ENCODE results near the gene MUC2. TPM values are rescaled to one million over a fixed set of nuclear protein-coding genes. Genes with fewer than 3 reads are reported as not detected.

Gene MUC2
- total and polyA plus RNA-seq, 2 of the 4 experiments (the other 2 are of a cell fraction) = not detected

DNA sequence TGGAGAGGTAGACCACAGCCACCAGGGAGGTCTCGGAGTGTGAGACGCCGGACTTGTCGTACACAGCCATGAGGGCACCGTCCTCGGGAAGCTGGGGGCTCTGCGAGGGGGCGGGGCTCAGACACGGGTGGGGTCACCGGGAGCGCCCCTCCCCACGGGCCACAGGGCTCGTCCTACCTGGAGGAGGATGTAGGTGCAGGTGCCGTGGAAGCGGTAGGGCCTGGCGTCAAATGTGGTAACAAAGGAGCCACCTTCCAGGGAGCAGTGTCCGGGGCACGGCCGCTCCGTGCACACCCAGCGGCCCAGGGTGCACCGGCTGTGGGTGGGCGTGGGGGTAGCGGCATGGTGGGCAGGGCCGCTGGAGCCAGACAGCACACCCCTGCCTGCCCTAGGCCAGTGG is 45.6 kb upstream of the MUC2 start:
- no peaks in the 10 kb centered on the region for H3K9me3 ChIP-seq (ENCODE audit: control insufficient read depth, insufficient read depth, low read length)
- no peak overlapping the region for H4K5ac ChIP-seq (ENCODE audit: low read depth, low read length)
- ChIA-PET POLR2A (ENCODE audit: unreplicated experiment) (no interaction called here), CTCF (no interaction called here)
- no peaks in the 10 kb centered on the region for H3K27me3 ChIP-seq (ENCODE audit: control insufficient read depth, insufficient read depth, low read length)
- dilution Hi-C loops (cut with HindIII; ENCODE audit: low sequenced_read_pairs, unreplicated experiment) (no loop called here), in situ Hi-C loops (cut with MboI; ENCODE audit: low sequenced_read_pairs) (no loop called here), intact Hi-C loops (cut with micrococcal nuclease) (no loop called here)
- H3K9ac ChIP-seq (ENCODE audit: low read depth, low read length) = no peak overlapping the region
- no peaks in the 10 kb centered on the region for H3K36me3 ChIP-seq (ENCODE audit: control insufficient read depth, insufficient read depth, low read length)
- H2BK5ac ChIP-seq (ENCODE audit: low read depth, low read length, poor library complexity, severe bottlenecking) = no peak overlapping the region
- H3K27ac ChIP-seq (ENCODE audit: insufficient read depth, low read length) = no peak overlapping the region
- no peak overlapping the region for H4K91ac ChIP-seq (ENCODE audit: insufficient read depth, low read depth, low read length)
- no peaks in the 10 kb centered on the region for H3K79me1 ChIP-seq (ENCODE audit: low read depth in 1 of 2, low read length in 2 of 2)
- no peak overlapping the region for H2AK5ac ChIP-seq (ENCODE audit: low read depth, low read length)
- no peak overlapping the region for H3K18ac ChIP-seq (ENCODE audit: low read depth, low read length)
- no peaks in the 10 kb centered on the region for H3K4me1 ChIP-seq (ENCODE audit: control insufficient read depth, insufficient read depth, low read length)
- no TSS peak for BruUV-seq (replicated peaks)
- H3K4ac ChIP-seq (ENCODE audit: low read depth, low read length) = no peak overlapping the region
- H2AK9ac ChIP-seq (replicated peaks; ENCODE audit: low read depth, low read length, poor library complexity) = no peak overlapping the region
- H3K56ac ChIP-seq (ENCODE audit: extremely low read depth, insufficient read depth, low read length) = no peak overlapping the region
- no peak overlapping the region for H3K23ac ChIP-seq (ENCODE audit: low read depth, low read length)
- no peak overlapping the region for H2BK15ac ChIP-seq (ENCODE audit: low read depth, low read length)
- H2BK20ac ChIP-seq (ENCODE audit: low read depth, low read length) = no peak overlapping the region
- H3K4me2 ChIP-seq (ENCODE audit: low read depth, low read length) = no peak overlapping the region
- TF ChIP-seq POLR2A (IDR thresholded peaks at IDR 0.05; ENCODE audit: low read depth, low read length) (no peak), RAD21 (IDR thresholded peaks at IDR 0.05; ENCODE audit: low read length) (no peak), MAFK (IDR thresholded peaks at IDR 0.05; ENCODE audit: low read depth, low read length) (no peak), CHD1 (IDR thresholded peaks at IDR 0.05; ENCODE audit: low read depth, low read length) (no peak), RCOR1 (IDR thresholded peaks at IDR 0.05; ENCODE audit: insufficient replicate concordance, low read length) (no peak), FOS (IDR thresholded peaks at IDR 0.05; ENCODE audit: low read depth, low read length) (no peak), SMC3 (IDR thresholded peaks at IDR 0.05; ENCODE audit: low read depth, low read length) (no peak), MXI1 (IDR thresholded peaks at IDR 0.05; ENCODE audit: borderline replicate concordance, low read depth, low read length) (no peak), RFX5 (IDR thresholded peaks at IDR 0.05; ENCODE audit: low read depth, low read length) (no peak)
- TF ChIP-seq, protein P1, sequence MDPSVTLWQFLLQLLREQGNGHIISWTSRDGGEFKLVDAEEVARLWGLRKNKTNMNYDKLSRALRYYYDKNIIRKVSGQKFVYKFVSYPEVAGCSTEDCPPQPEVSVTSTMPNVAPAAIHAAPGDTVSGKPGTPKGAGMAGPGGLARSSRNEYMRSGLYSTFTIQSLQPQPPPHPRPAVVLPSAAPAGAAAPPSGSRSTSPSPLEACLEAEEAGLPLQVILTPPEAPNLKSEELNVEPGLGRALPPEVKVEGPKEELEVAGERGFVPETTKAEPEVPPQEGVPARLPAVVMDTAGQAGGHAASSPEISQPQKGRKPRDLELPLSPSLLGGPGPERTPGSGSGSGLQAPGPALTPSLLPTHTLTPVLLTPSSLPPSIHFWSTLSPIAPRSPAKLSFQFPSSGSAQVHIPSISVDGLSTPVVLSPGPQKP (IDR thresholded peaks at IDR 0.05; ENCODE audit: borderline replicate concordance, low read depth, low read length) = no peak
- TF ChIP-seq, protein P2, sequence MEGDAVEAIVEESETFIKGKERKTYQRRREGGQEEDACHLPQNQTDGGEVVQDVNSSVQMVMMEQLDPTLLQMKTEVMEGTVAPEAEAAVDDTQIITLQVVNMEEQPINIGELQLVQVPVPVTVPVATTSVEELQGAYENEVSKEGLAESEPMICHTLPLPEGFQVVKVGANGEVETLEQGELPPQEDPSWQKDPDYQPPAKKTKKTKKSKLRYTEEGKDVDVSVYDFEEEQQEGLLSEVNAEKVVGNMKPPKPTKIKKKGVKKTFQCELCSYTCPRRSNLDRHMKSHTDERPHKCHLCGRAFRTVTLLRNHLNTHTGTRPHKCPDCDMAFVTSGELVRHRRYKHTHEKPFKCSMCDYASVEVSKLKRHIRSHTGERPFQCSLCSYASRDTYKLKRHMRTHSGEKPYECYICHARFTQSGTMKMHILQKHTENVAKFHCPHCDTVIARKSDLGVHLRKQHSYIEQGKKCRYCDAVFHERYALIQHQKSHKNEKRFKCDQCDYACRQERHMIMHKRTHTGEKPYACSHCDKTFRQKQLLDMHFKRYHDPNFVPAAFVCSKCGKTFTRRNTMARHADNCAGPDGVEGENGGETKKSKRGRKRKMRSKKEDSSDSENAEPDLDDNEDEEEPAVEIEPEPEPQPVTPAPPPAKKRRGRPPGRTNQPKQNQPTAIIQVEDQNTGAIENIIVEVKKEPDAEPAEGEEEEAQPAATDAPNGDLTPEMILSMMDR (conservative IDR thresholded peaks at IDR 0.05; ENCODE audit: low read depth, low read length) = no peak
- H2BK120ac ChIP-seq (ENCODE audit: low read depth, low read length) = no peak overlapping the region
- no peak overlapping the region for H2AFZ ChIP-seq (replicated peaks; ENCODE audit: low read length, poor library complexity)
- H3K9me1 ChIP-seq (ENCODE audit: insufficient read depth, low read length) = no peaks in the 10 kb centered on the region
- H3K14ac ChIP-seq (replicated peaks; ENCODE audit: low read depth, low read length) = no peak overlapping the region
- DNase-seq (no peak), ATAC-seq (ENCODE audit: low read depth) (no peak)
- 95% methylated on average over 14 of the region's 25 CpGs; no CpG with 5 or more reads in 1 of the 2 experiments for WGBS, 2 experiments (ENCODE audit: extremely low coverage in 2 of 2, insufficient read length in 1 of 2)
- H3K4me3 ChIP-seq (ENCODE audit: insufficient read depth, low read depth, low read length) = no peak overlapping the region
- H4K20me1 ChIP-seq (ENCODE audit: insufficient read depth, low read length) = peaks cover 6% of the 10 kb centered on the region; the same call in 1 of the 2 replicates
- H4K8ac ChIP-seq (ENCODE audit: low read depth in 2 of 2, low read length in 2 of 2) = no peak overlapping the region

All from IMR-90 (cell line).